Neural progenitor cell (in vitro differentiated cells): Measurements from ENCODE around the gene THEMIS2. TPM values are rescaled to one million over a fixed set of nuclear protein-coding genes. Genes with fewer than 3 reads are reported as not detected.

Experiments used
- DNase-seq: peaks from one replicate; pipeline ENCODE4 v3.0.0-alpha.2; 2016; ENCODE audit warnings: low spot score
- H2AFZ ChIP-seq: fragments of 200-600 bp; sonication (generic); replicated peaks from 2 replicates; pipeline ENCODE4 v1.6.1; 2016; ENCODE audit warnings: antibody characterized with exemption
- H3F3A ChIP-seq: fragments of 200-600 bp; sonication (generic); 2 replicates; pipeline ENCODE4 v1.6.1; 2016; ENCODE audit warnings: antibody characterized with exemption, low read depth
- H3K27ac ChIP-seq: fragments of 200-600 bp; sonication (generic); 2 replicates; pipeline ENCODE4 v1.5.1; 2016; ENCODE audit warnings: mild to moderate bottlenecking
- H3K27me3 ChIP-seq: fragments of 200-600 bp; sonication (generic); 2 replicates; pipeline ENCODE4 v1.6.1; 2016; ENCODE audit warnings: mild to moderate bottlenecking, moderate library complexity
- H3K36me3 ChIP-seq: fragments of 200-600 bp; sonication (generic); 2 replicates; pipeline ENCODE4 v1.5.1; 2016
- H3K4me1 ChIP-seq: fragments of 200-600 bp; sonication (generic); 2 replicates; pipeline ENCODE4 v1.6.1; 2016; ENCODE audit warnings: mixed run types
- H3K4me2 ChIP-seq: fragments of 200-600 bp; sonication (generic); 2 replicates; pipeline ENCODE4 v1.6.1; 2016
- H3K4me3 ChIP-seq: fragments of 200-600 bp; sonication (generic); 2 replicates; pipeline ENCODE4 v1.5.1; 2016
- H3K79me2 ChIP-seq: fragments of 200-600 bp; sonication (generic); 2 replicates; pipeline ENCODE4 v1.6.1; 2016; ENCODE audit warnings: low read depth
- H3K9ac ChIP-seq: fragments of 200-600 bp; sonication (generic); 2 replicates; pipeline ENCODE4 v1.6.1; 2016
- H3K9me3 ChIP-seq: fragments of 200-600 bp; sonication (generic); 2 replicates; pipeline ENCODE4 v1.5.1; 2016; ENCODE audit warnings: low read depth
- H4K20me1 ChIP-seq: fragments of 200-600 bp; sonication (generic); 2 replicates; pipeline ENCODE4 v1.6.1; 2016; ENCODE audit warnings: low read depth
- H3K27ac Mint-ChIP-seq: 3 replicates; pipeline ENCODE4 v1.8.0; 2021; ENCODE audit warnings: mixed read lengths
- H3K27me3 Mint-ChIP-seq: 2 replicates; pipeline ENCODE4 v1.8.0; 2022; ENCODE audit warnings: low read depth, mild to moderate bottlenecking, inconsistent platforms, moderate library complexity, mixed read lengths; ENCODE audit not compliant: insufficient read depth
- H3K36me3 Mint-ChIP-seq: 3 replicates; pipeline ENCODE4 v1.8.0; 2021; ENCODE audit warnings: mixed read lengths
- H3K4me1 Mint-ChIP-seq: 3 replicates; pipeline ENCODE4 v1.8.0; 2021; ENCODE audit warnings: mixed read lengths
- H3K4me3 Mint-ChIP-seq: 3 replicates; pipeline ENCODE4 v1.8.0; 2021; ENCODE audit warnings: mild to moderate bottlenecking, moderate library complexity, mixed read lengths
- H3K9me3 Mint-ChIP-seq: 3 replicates; pipeline ENCODE4 v1.8.0; 2020; ENCODE audit warnings: mixed read lengths
- EZH2 ChIP-seq: fragments of 200-600 bp; sonication (generic); IDR thresholded peaks from 2 replicates; pipeline ENCODE4 v1.6.1; 2017; ENCODE audit warnings: antibody characterized with exemption, mild to moderate bottlenecking, moderate library complexity
- EZH2phosphoT487 ChIP-seq: fragments of 200-600 bp; sonication (generic); IDR thresholded peaks from 2 replicates; pipeline ENCODE4 v1.6.1; 2017; ENCODE audit warnings: antibody characterized with exemption
- small RNA-seq: library from RNA; depleted of rRNA; stranded (forward); fragments of <200 nt; gene quantifications from one replicate; pipeline ENCODE3, GENCODE V24; 2015
- total RNA-seq: library from RNA; depleted of rRNA; stranded (reverse); fragments of >200 nt; gene quantifications from 2 replicates; pipeline ENCODE4 v1.2.3, GENCODE V29; 2015; ENCODE audit warnings: low replicate concordance
- TF ChIP-seq, protein P1 (sequence below): fragments of 200-600 bp; sonication (generic); IDR thresholded peaks from 2 replicates; pipeline ENCODE4 v1.5.1; 2017; ENCODE audit warnings: antibody characterized with exemption, mild to moderate bottlenecking

THEMIS2 gene
- total RNA-seq, 1 donor from 2014 or later = 1.7 TPM

DNA sequence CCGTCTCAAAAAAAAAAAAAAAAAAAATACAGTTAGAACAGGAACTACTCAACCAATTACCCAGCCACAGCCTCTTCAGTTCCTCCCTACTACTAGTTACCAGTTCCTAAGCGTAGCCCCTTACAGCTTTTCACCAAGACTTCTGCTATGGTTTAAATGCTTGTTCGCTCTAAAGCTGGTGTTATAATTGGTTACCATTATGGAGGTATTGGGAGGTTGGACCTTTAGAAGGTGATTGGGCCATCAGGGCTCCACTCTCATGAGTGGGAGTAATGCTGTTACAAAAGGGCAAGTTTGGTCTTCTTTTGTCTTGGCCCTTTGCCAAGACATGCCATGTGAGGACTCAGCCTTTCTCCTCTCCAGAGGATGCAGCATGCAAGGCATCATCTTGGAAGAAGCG is 59.4 kb downstream of the THEMIS2 start:
- Histone ChIP-seq H3K27ac (no peak overlapping the region), H3K79me2 (no peaks in the 10 kb centered on the region), H3K4me1 (peaks cover 12% of the 10 kb centered on the region), H3K4me3 (no peak overlapping the region), H3K4me2 (no peak overlapping the region), H3K9ac (no peak overlapping the region), H4K20me1 (no peaks in the 10 kb centered on the region), H2AFZ (no peak overlapping the region), H3F3A (peaks cover 15% of the 10 kb centered on the region), H3K27me3 (peaks cover 14% of the 10 kb centered on the region), H3K36me3 (no peaks in the 10 kb centered on the region), H3K9me3 (no peaks in the 10 kb centered on the region)
- H3K4me3 Mint-ChIP-seq = no peak overlapping the region
- H3K9me3 Mint-ChIP-seq = no peaks in the 10 kb centered on the region
- peaks cover 13% of the 10 kb centered on the region for H3K4me1 Mint-ChIP-seq
- DNase-seq = no peak
- TF ChIP-seq EZH2 (no peak), EZH2phosphoT487 (no peak)
- TF ChIP-seq, protein P1, sequence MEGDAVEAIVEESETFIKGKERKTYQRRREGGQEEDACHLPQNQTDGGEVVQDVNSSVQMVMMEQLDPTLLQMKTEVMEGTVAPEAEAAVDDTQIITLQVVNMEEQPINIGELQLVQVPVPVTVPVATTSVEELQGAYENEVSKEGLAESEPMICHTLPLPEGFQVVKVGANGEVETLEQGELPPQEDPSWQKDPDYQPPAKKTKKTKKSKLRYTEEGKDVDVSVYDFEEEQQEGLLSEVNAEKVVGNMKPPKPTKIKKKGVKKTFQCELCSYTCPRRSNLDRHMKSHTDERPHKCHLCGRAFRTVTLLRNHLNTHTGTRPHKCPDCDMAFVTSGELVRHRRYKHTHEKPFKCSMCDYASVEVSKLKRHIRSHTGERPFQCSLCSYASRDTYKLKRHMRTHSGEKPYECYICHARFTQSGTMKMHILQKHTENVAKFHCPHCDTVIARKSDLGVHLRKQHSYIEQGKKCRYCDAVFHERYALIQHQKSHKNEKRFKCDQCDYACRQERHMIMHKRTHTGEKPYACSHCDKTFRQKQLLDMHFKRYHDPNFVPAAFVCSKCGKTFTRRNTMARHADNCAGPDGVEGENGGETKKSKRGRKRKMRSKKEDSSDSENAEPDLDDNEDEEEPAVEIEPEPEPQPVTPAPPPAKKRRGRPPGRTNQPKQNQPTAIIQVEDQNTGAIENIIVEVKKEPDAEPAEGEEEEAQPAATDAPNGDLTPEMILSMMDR = no peak
- peaks cover 19% of the 10 kb centered on the region for H3K27me3 Mint-ChIP-seq
- no peak overlapping the region for H3K27ac Mint-ChIP-seq
- H3K36me3 Mint-ChIP-seq = no peaks in the 10 kb centered on the region

DNA sequence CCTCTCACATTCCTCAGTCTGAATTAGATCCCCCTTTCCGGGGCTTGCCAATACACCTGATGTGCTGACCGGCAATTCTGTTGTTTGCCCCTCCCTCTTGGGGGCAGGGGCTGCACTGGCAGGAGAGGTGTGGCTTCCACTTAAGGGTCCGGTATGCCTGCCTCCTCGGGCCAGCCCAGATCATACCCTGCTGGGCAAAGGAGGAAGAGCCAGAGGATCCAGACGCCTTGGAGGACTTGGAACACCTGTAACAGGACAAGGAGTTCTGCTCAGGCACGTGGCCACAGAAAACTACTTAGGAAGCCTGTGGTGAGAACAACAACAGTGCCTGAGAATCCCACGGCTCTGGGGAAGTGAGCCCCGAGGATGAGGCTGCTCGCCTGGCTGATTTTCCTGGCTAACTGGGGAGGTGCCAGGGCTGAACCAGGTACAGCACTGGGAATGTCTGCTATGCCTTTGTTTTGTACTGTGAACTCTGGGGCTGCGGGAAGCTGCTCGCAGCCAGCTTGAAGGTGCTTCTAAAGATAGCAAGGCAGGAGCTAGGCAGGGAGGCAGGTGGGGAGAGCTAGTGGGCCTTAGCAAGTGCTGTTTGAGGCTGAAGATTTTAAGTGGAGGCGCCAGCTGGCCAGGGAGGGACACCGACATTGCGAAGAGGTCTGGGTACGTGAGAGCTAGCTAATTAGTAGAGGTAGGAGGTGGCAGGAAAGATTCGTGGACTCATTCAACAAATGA is 62.6 kb downstream of the THEMIS2 start, which contains the start of gene SMPDL3B:
Gene SMPDL3B, plus strand, starts transcription at position 183 of the 732 bp plus-strand sequence. Its CDS starts 184 bp downstream, at position 367.
- no peak within 1 kb of the TSS for H3K27ac Mint-ChIP-seq
- Histone ChIP-seq H3K9ac (no peak within 1 kb of the TSS), H2AFZ (peak within 1 kb of the TSS; percentile 98)

DNA sequence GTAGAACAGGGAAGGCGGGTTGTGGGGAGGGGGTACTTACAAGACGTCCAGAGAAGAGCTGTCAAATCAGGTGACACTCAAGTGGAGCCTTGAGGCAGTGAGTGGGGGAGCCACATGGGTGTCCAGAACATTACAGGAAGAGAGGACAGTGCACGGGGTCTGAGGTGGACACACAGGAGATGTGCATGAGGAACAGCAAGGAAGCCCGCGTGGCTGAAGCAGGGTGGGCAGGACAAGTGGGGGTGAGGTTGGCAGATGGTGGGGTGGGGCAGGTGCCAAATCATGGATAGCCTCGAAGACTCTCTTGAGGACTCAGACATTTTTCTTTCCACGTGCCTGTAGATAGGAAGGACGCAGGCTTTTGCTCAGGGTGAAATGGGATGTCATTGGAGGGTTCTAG is 63.4 kb downstream of the THEMIS2 start:
- no peaks in the 10 kb centered on the region for H3K9me3 Mint-ChIP-seq
- Histone ChIP-seq H3K27me3 (peaks cover 14% of the 10 kb centered on the region), H3F3A (peaks cover 29% of the 10 kb centered on the region), H2AFZ (peak overlapping the region; percentile 98), H3K4me3 (peak overlapping the region; percentile 49), H3K36me3 (no peaks in the 10 kb centered on the region), H3K4me2 (peak overlapping the region; percentile 86), H3K9ac (no peak overlapping the region), H3K4me1 (peaks cover 23% of the 10 kb centered on the region), H3K27ac (no peak overlapping the region), H4K20me1 (no peaks in the 10 kb centered on the region), H3K79me2 (no peaks in the 10 kb centered on the region), H3K9me3 (no peaks in the 10 kb centered on the region)
- no peaks in the 10 kb centered on the region for H3K36me3 Mint-ChIP-seq
- H3K4me1 Mint-ChIP-seq = peaks cover 13% of the 10 kb centered on the region
- TF ChIP-seq EZH2phosphoT487 = no peak
- TF ChIP-seq, protein P1 = no peak
- TF ChIP-seq EZH2 = no peak
- H3K27ac Mint-ChIP-seq = no peak overlapping the region
- no peak overlapping the region for H3K4me3 Mint-ChIP-seq
- H3K27me3 Mint-ChIP-seq = peaks cover 19% of the 10 kb centered on the region
- no peak for DNase-seq

More for the DNA sequence above, 62.6 kb downstream of the THEMIS2 start, which contains the start of gene SMPDL3B:
- Histone ChIP-seq H3K4me1 (peaks cover 23% of the 10 kb centered on the region), H3K9me3 (no peaks in the 10 kb centered on the region), H3K4me3 (peak within 1 kb of the TSS; percentile 49), H4K20me1 (no peaks in the 10 kb centered on the region), H3K79me2 (no peaks in the 10 kb centered on the region), H3K27me3 (peaks cover 14% of the 10 kb centered on the region), H3K27ac (no peak within 1 kb of the TSS), H3K36me3 (no peaks in the 10 kb centered on the region), H3F3A (peaks cover 29% of the 10 kb centered on the region), H3K4me2 (peak within 1 kb of the TSS; percentile 86)
- Mint-ChIP-seq H3K4me1 (peaks cover 13% of the 10 kb centered on the region), H3K36me3 (no peaks in the 10 kb centered on the region), H3K27me3 (peaks cover 19% of the 10 kb centered on the region), H3K9me3 (no peaks in the 10 kb centered on the region), H3K4me3 (peak within 1 kb of the TSS; percentile 39)
- TF ChIP-seq EZH2 = no peak
- TF ChIP-seq, protein P1 = peak; percentile 27
- DNase-seq = peak; percentile 76

Small RNA genes within 50 kb of the gene (small RNA-seq; reads per million reads assigned to genes)
- gene RNU6-1245P (not detected), gene SCARNA1 (771 reads per million, percentile 99 among the genes with 10 or more reads in this experiment)

Other genes starting within 250 kb of the THEMIS2 start
- not detected in 2 replicates for gene FGR, start 237.4 kb upstream of the THEMIS2 start, total RNA-seq
- gene IFI6, start 200.4 kb upstream of the THEMIS2 start, total RNA-seq = 2.4 and 7.2 TPM in 2 replicates
- gene FAM76A, start 146.6 kb upstream of the THEMIS2 start, total RNA-seq = 13.6 and 28.2 TPM in 2 replicates
- 16.0 and 24.1 TPM in 2 replicates for gene STX12, start 99.3 kb upstream of the THEMIS2 start, total RNA-seq
- gene PPP1R8, start 41.8 kb upstream of the THEMIS2 start, total RNA-seq = 61.2 and 66.3 TPM in 2 replicates
- 94.3 and 97.0 TPM in 2 replicates for gene RPA2, start 42.0 kb downstream of the THEMIS2 start, total RNA-seq
- 1.2 and 3.9 TPM in 2 replicates for gene SMPDL3B, start 62.5 kb downstream of the THEMIS2 start, total RNA-seq
- gene XKR8, start 87.4 kb downstream of the THEMIS2 start, total RNA-seq = 4.3 and 13.0 TPM in 2 replicates
- gene EYA3, start 216.1 kb downstream of the THEMIS2 start, total RNA-seq = 32.9 and 33.5 TPM in 2 replicates